ENCODE results near the gene SLC9A1. TPM values are rescaled to one million over a fixed set of nuclear protein-coding genes. Genes with fewer than 3 reads are reported as not detected.

SLC9A1 gene
- total and polyA plus RNA-seq, 12 donors, result 3.1 to 49.0 (median 28.4) TPM

DNA sequence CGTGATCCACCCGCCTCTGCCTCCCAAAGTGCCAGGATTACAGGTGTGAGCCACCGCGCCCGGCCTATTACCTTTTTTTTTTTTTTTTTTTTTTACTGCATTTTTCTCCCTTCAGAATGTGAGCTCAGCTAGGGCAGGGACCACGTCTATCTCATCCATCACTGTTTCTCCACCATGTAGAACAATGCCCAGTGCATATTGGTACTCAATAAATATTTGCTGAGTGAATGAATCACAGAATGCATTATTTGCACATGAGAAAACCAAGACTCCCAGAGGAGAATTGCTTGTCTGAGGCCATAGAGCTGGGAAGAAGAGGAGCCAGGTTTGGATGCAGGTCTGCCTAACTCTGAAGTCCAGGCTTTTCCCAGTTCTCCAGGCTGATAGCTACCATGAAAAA is 8.2 kb upstream of the SLC9A1 start:
- Histone ChIP-seq H3K27me3 (no peaks in the 10 kb centered on the region), H3K9me3 (replicated peaks in 1 of 3) (no peaks in the 10 kb centered on the region), H3K36me3 (replicated peaks in 1 of 2) (no peaks in the 10 kb centered on the region), H3K4me3 (no peak overlapping the region), H3K27ac (no peak overlapping the region), H3K4me1 (replicated peaks in 1 of 2) (no peaks in the 10 kb centered on the region)
- intact Hi-C loops (cut with DNase I), result no loop called here
- TF ChIP-seq, protein P1, sequence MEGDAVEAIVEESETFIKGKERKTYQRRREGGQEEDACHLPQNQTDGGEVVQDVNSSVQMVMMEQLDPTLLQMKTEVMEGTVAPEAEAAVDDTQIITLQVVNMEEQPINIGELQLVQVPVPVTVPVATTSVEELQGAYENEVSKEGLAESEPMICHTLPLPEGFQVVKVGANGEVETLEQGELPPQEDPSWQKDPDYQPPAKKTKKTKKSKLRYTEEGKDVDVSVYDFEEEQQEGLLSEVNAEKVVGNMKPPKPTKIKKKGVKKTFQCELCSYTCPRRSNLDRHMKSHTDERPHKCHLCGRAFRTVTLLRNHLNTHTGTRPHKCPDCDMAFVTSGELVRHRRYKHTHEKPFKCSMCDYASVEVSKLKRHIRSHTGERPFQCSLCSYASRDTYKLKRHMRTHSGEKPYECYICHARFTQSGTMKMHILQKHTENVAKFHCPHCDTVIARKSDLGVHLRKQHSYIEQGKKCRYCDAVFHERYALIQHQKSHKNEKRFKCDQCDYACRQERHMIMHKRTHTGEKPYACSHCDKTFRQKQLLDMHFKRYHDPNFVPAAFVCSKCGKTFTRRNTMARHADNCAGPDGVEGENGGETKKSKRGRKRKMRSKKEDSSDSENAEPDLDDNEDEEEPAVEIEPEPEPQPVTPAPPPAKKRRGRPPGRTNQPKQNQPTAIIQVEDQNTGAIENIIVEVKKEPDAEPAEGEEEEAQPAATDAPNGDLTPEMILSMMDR (IDR thresholded peaks at IDR 0.05), result no peak
- TF ChIP-seq POLR2A (IDR thresholded peaks at IDR 0.05), result no peak
- no peak for DNase-seq
- whole genome bisulfite sequencing, 4 donors, result 89 to 96% (median 94%) methylated on average over 6 of the region's 6 CpGs

DNA sequence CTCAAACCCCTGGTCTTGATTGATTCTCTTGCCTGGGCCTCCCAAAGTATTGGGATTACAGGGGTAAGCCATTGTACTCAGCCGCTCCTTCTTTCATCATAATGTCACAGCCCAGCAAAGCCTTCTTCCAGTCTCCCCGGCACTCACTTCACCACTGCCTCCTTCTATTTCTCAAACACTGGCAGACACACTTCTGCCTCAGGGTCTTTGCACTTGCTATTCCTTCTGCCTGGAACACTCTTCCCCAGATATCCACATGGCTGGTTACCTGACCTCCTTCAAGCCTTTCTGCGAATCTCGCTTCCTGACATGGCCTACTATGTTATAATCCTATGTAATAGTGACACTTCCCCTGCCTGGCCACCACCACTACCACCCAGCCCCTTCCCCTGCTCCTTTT is 7.2 kb upstream of the SLC9A1 start:
- intact Hi-C loops (cut with DNase I), result no loop called here
- no peak overlapping the region for H3K4me3 ChIP-seq
- no peak for TF ChIP-seq POLR2A (IDR thresholded peaks at IDR 0.05)
- TF ChIP-seq, protein P1 (IDR thresholded peaks at IDR 0.05), result no peak
- no peak for DNase-seq
- 95 to 96% (median 95%) methylated on average over 4 of the region's 4 CpGs for WGBS, 4 donors
- no peaks in the 10 kb centered on the region for H3K9me3 ChIP-seq (replicated peaks in 1 of 3)
- H3K4me1 ChIP-seq (replicated peaks in 1 of 2), result no peaks in the 10 kb centered on the region
- H3K27me3 ChIP-seq, result no peaks in the 10 kb centered on the region
- H3K27ac ChIP-seq, result no peak overlapping the region
- no peaks in the 10 kb centered on the region for H3K36me3 ChIP-seq (replicated peaks in 1 of 2)

DNA sequence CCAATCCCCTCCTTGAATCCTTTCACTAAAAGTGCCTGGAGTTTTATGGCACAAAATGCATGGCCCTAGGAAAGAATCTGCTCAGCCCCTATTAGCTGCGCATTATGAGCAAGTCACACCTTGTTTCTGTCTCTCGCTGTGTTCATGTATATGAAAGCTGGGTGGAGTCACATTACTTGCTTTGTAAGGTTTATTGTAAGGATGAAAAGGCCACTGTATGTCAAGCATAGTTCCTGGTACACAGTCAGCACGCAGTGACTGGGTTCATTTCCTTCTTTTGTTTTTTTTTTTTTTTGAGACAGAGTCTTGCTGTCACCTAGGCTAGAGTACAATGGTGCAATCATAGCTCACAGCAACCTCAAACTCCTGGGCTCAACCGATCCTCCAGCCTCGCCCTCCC is 6.7 kb upstream of the SLC9A1 start:
- intact Hi-C loops (cut with DNase I), result no loop called here

DNA sequence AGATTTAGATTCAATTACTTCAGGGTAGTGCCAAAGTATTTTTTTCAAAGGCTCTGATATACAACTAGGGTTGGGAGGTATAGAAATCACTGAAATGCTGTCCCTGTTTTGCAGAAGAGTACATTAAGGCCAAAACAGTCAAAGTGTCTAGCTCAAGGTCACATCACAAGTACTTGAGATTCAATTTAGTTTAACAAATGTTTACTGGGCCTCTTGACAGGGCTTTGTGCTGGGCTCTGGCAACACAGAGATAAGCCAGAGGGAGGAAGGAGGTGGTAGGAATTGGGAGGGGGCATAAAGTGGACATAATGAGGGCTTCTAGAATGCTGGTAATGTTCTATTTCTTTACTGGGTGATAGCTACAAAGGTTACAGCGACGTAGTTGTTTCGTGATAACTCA is 2.3 kb upstream of the SLC9A1 start:
- H3K27me3 ChIP-seq, result no peaks in the 10 kb centered on the region
- no peak overlapping the region for H3K4me3 ChIP-seq
- H3K27ac ChIP-seq, result no peak overlapping the region
- no peak for DNase-seq
- TF ChIP-seq, protein P1 (IDR thresholded peaks at IDR 0.05), result no peak
- TF ChIP-seq POLR2A (IDR thresholded peaks at IDR 0.05), result no peak
- H3K36me3 ChIP-seq (replicated peaks in 1 of 2), result no peaks in the 10 kb centered on the region
- intact Hi-C loops (cut with DNase I), result no loop called here
- peaks cover 11 to 24% of the 10 kb centered on the region in 2 donors for H3K4me1 ChIP-seq (replicated peaks in 1 of 2)
- 89 to 97% (median 95%) methylated on average over 3 of the region's 3 CpGs for WGBS, 4 donors
- no peaks in the 10 kb centered on the region for H3K9me3 ChIP-seq (replicated peaks in 1 of 3)

More for the DNA sequence above, 6.7 kb upstream of the SLC9A1 start:
- Histone ChIP-seq H3K27ac (no peak overlapping the region), H3K4me1 (replicated peaks in 1 of 2) (no peaks in the 10 kb centered on the region), H3K4me3 (no peak overlapping the region), H3K9me3 (replicated peaks in 1 of 3) (no peaks in the 10 kb centered on the region), H3K36me3 (replicated peaks in 1 of 2) (no peaks in the 10 kb centered on the region), H3K27me3 (no peaks in the 10 kb centered on the region)
- no peak for TF ChIP-seq POLR2A (IDR thresholded peaks at IDR 0.05)
- TF ChIP-seq, protein P1 (IDR thresholded peaks at IDR 0.05), result no peak
- 76 to 93% (median 81%) methylated on average over 5 of the region's 5 CpGs for WGBS, 4 donors
- no peak for DNase-seq

Data from adrenal gland (tissue), 12 donors.